MM.1S (cell line): ENCODE results near the gene C8G.

Source experiments
- DNase-seq: peaks from one replicate; pipeline ENCODE4 v3.0.0-alpha.2; 2015
- H2AFZ ChIP-seq: fragments of 300-600 bp; sonication (generic); 2 replicates; pipeline ENCODE4 v1.6.0; 2016; ENCODE audit warnings: antibody characterized with exemption, low read length
- H3F3A ChIP-seq: fragments of 300-600 bp; sonication (generic); 2 replicates; pipeline ENCODE4 v1.6.1; 2016; ENCODE audit warnings: mild to moderate bottlenecking, antibody characterized with exemption, low read length, moderate library complexity, mixed read lengths; ENCODE audit not compliant: insufficient read depth
- H3K27ac ChIP-seq: fragments of 300-600 bp; sonication (generic); 2 replicates; pipeline ENCODE4 v1.5.1; 2016; ENCODE audit warnings: mild to moderate bottlenecking, low read length
- H3K27me3 ChIP-seq: fragments of 300-600 bp; sonication (generic); replicated peaks from 2 replicates; pipeline ENCODE4 v1.6.0; 2016; ENCODE audit warnings: low read length; ENCODE audit not compliant: insufficient read depth
- H3K36me3 ChIP-seq: fragments of 300-600 bp; sonication (generic); replicated peaks from 2 replicates; pipeline ENCODE4 v1.6.1; 2016; ENCODE audit warnings: mild to moderate bottlenecking, low read length, mixed read lengths; ENCODE audit not compliant: insufficient read depth
- H3K4me1 ChIP-seq: fragments of 300-600 bp; sonication (generic); 2 replicates; pipeline ENCODE4 v1.6.1; 2016; ENCODE audit warnings: low read length, mixed read lengths
- H3K4me2 ChIP-seq: fragments of 300-600 bp; sonication (generic); 2 replicates; pipeline ENCODE4 v1.6.0; 2016; ENCODE audit warnings: low read depth, low read length
- H3K4me3 ChIP-seq: fragments of 300-600 bp; sonication (generic); 2 replicates; pipeline ENCODE4 v1.5.1; 2016; ENCODE audit warnings: low read length, mixed read lengths
- H3K79me2 ChIP-seq: fragments of 300-600 bp; sonication (generic); 2 replicates; pipeline ENCODE4 v1.6.1; 2016; ENCODE audit warnings: mixed run types, low read length, mixed read lengths
- H3K9ac ChIP-seq: fragments of 300-600 bp; sonication (generic); 2 replicates; pipeline ENCODE4 v1.6.1; 2016; ENCODE audit warnings: low read length, mixed read lengths
- H3K9me2 ChIP-seq: fragments of 300-600 bp; sonication (generic); replicated peaks from 2 replicates; pipeline ENCODE4 v1.6.1; 2016; ENCODE audit warnings: mild to moderate bottlenecking, low read length, mixed read lengths; ENCODE audit not compliant: insufficient read depth
- H3K9me3 ChIP-seq: fragments of 300-600 bp; sonication (generic); replicated peaks from 2 replicates; pipeline ENCODE4 v1.6.1; 2016; ENCODE audit warnings: mild to moderate bottlenecking, low read length, mixed read lengths; ENCODE audit not compliant: insufficient read depth
- H4K20me1 ChIP-seq: fragments of 300-600 bp; sonication (generic); 2 replicates; pipeline ENCODE4 v1.6.1; 2016; ENCODE audit warnings: mild to moderate bottlenecking, low read length, moderate library complexity, mixed read lengths; ENCODE audit not compliant: insufficient read depth
- EZH2 ChIP-seq: fragments of 300-600 bp; sonication (generic); optimal IDR thresholded peaks from 2 replicates; pipeline ENCODE3; 2017; ENCODE audit warnings: low read depth, mild to moderate bottlenecking, antibody characterized with exemption, low read length, mixed read lengths
- EZH2phosphoT487 ChIP-seq: fragments of 300-600 bp; sonication (generic); IDR thresholded peaks from 2 replicates; pipeline ENCODE4 v1.6.1; 2018; ENCODE audit warnings: antibody characterized with exemption, low read length
- TF ChIP-seq, protein P1 (sequence below): fragments of 300-600 bp; sonication (generic); IDR thresholded peaks from 2 replicates; pipeline ENCODE4 v1.5.1; 2016; ENCODE audit warnings: antibody characterized with exemption, low read length, mixed read lengths

The C8G gene

DNA sequence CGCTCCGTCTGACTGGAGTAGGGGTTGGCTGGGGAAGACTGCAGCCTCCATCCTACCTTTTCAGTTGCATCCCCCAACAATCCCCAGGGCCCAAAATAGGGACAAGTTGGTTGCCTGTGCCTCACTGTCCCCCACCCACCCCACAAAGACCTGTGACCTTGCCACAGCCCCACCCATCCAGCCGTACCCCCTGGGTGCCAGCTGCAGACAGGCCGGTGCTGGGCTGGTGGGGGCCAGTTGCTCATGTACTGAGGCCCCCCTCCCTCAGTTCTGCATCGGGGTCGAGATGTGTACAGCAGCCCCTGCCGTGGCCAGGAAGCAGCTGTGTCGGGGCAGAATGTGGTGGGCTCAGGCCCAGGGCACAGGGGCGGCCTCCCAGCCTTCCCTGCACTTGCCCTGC lies 38.1 kb downstream of the C8G start:
- no peaks in the 10 kb centered on the region for H3K9me2 ChIP-seq
- TF ChIP-seq EZH2 (no peak), EZH2phosphoT487 (no peak)
- TF ChIP-seq, protein P1, sequence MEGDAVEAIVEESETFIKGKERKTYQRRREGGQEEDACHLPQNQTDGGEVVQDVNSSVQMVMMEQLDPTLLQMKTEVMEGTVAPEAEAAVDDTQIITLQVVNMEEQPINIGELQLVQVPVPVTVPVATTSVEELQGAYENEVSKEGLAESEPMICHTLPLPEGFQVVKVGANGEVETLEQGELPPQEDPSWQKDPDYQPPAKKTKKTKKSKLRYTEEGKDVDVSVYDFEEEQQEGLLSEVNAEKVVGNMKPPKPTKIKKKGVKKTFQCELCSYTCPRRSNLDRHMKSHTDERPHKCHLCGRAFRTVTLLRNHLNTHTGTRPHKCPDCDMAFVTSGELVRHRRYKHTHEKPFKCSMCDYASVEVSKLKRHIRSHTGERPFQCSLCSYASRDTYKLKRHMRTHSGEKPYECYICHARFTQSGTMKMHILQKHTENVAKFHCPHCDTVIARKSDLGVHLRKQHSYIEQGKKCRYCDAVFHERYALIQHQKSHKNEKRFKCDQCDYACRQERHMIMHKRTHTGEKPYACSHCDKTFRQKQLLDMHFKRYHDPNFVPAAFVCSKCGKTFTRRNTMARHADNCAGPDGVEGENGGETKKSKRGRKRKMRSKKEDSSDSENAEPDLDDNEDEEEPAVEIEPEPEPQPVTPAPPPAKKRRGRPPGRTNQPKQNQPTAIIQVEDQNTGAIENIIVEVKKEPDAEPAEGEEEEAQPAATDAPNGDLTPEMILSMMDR, result no peak
- no peaks in the 10 kb centered on the region for H3K4me1 ChIP-seq
- no peaks in the 10 kb centered on the region for H3K9me3 ChIP-seq
- no peaks in the 10 kb centered on the region for H3K79me2 ChIP-seq
- H3K9ac ChIP-seq, result no peak overlapping the region
- H4K20me1 ChIP-seq, result no peaks in the 10 kb centered on the region
- no peak overlapping the region for H3K27ac ChIP-seq
- H3K36me3 ChIP-seq, result no peaks in the 10 kb centered on the region
- no peak overlapping the region for H2AFZ ChIP-seq
- H3K27me3 ChIP-seq, result peaks cover 85% of the 10 kb centered on the region
- H3K4me2 ChIP-seq, result no peak overlapping the region
- no peak overlapping the region for H3K4me3 ChIP-seq
- no peak for DNase-seq
- H3F3A ChIP-seq, result no peaks in the 10 kb centered on the region

DNA sequence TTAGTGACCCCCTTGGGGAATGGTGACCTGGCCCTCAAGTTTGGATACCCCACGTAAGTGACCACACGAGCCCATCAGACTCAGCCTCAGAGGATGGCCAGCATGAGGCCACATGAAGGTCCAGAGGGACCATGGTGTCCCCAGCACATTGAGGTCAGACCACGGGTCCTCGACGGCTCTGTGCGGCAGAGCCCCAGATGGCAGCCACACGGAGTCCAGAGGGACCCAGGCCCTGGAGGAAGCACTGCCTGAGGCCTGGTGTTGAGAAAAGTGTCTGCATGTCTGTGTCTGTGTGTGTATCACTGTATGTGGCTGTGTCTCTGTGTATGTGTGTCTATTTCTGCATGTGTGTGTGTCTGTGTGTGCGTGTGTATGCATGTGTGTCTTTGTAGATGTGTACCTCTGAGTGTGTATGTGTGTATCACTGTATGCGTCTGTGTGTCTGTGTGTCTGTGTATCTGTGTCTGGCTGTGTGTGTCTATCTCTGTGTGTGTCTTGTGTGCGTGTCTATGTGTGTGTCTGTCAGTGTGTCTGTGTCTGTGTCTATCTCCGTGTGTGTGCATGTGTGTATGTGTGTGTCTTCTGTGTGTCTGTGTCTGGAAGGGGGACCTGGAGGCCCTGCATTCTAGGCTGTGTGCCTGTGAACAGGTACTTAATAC lies 38.7 kb downstream of the C8G start:
- Histone ChIP-seq H3K36me3 (no peaks in the 10 kb centered on the region), H3K9me3 (no peaks in the 10 kb centered on the region), H3K4me1 (no peaks in the 10 kb centered on the region), H3K4me2 (no peak overlapping the region), H3K27ac (no peak overlapping the region), H3K9ac (no peak overlapping the region), H2AFZ (no peak overlapping the region), H3K9me2 (no peaks in the 10 kb centered on the region), H3K4me3 (no peak overlapping the region), H3K27me3 (peaks cover 90% of the 10 kb centered on the region), H3K79me2 (no peaks in the 10 kb centered on the region), H4K20me1 (no peaks in the 10 kb centered on the region), H3F3A (no peaks in the 10 kb centered on the region)
- DNase-seq, result no peak
- TF ChIP-seq EZH2 (no peak), EZH2phosphoT487 (no peak)
- TF ChIP-seq, protein P1, result no peak

DNA sequence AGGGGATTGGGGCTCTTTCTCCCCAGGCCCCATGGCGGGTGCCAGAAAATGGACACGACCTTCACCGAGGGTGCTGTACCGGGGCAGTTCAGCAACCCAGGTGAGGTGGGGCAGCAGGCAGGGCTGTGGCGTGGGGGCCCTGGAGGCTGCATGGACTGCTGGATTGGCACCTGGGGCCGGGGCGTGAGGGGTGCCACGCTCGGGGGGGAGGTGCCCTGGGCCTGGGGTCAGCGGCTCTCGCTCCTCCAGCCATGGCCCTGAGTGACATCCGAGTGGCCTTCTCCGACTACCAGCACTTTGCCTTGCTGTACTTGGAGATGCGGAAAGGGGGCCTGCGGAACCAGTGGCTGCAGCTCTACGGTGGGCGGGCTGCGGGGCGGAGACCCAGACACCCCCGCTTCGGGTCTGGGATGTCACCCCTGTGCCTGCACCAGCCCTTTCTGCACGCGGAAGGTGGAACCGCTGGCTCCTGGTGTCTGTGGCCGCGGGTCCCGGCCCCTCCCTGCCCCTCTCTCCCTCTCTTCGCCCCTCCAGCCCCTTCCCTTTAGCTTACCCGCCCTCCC lies 39.5 kb downstream of the C8G start:
- DNase-seq, result no peak
- H2AFZ ChIP-seq, result no peak overlapping the region
- H3K36me3 ChIP-seq, result no peaks in the 10 kb centered on the region
- H3K9ac ChIP-seq, result no peak overlapping the region
- no peak overlapping the region for H3K4me3 ChIP-seq
- no peaks in the 10 kb centered on the region for H3K9me2 ChIP-seq
- H4K20me1 ChIP-seq, result no peaks in the 10 kb centered on the region
- H3K9me3 ChIP-seq, result no peaks in the 10 kb centered on the region
- no peak overlapping the region for H3K27ac ChIP-seq
- no peak overlapping the region for H3K4me2 ChIP-seq
- TF ChIP-seq, protein P1, result no peak
- no peak for TF ChIP-seq EZH2phosphoT487
- no peak for TF ChIP-seq EZH2
- H3K27me3 ChIP-seq, result peaks cover 92% of the 10 kb centered on the region
- no peaks in the 10 kb centered on the region for H3F3A ChIP-seq
- H3K4me1 ChIP-seq, result no peaks in the 10 kb centered on the region
- H3K79me2 ChIP-seq, result no peaks in the 10 kb centered on the region
